Measurements from ENCODE around the gene ABHD12B.

DNA sequence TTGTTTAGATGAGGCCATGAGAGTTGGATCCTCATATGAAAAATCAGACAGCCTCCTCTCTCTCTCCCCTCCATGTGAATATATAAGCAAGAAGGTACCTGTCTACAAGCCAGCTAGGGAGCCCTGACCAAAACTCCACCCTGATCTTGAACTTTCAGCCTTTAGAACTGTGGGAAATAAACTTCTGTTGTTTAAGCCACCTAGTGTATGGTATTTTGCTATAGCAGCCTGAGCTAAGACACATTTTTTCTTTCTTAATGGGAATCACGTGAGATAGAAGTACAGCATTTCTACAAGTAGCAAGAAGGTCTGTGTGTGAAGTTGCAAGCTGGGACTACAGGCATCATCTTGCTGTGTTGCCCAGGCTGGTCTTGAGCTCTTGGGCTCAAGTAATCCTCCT is 16.3 kb upstream of the ABHD12B start:
- no peak for TF ChIP-seq POLR2AphosphoS5 (IDR thresholded peaks at IDR 0.05; ENCODE audit: borderline replicate concordance, low read depth, low read length)
- TF ChIP-seq EZH2 (IDR thresholded peaks at IDR 0.05): no peak
- no peak for TF ChIP-seq FOXP2 (optimal IDR thresholded peaks at IDR 0.05; ENCODE audit: control extremely low read depth, extremely low read length, insufficient read depth)

All from SK-N-MC (cell line).